Endothelial cell of umbilical vein (primary cell): Measurements from ENCODE around the gene DYRK1A. TPM values are rescaled to one million over a fixed set of nuclear protein-coding genes. Genes with fewer than 3 reads are reported as not detected.

Experiments used
- BruUV-seq: library from RNA; stranded (reverse); fragments of 400-500 nt; replicated peaks from 2 replicates; lab custom pipeline; 2021; lab: Mats Ljungman, UMichigan
- CTCF ChIA-PET: fragments of 300-600, 350-600 bp; sonication (Branson Sonifier 250); formaldehyde crosslinking; loops from one replicate; lab custom pipeline; 2021; ENCODE audit warnings: antibody characterized with exemption, inconsistent platforms; lab: Charles Lee
- POLR2A ChIA-PET: fragments of 300-600, 350-600 bp; sonication (Branson Sonifier 250); formaldehyde crosslinking; loops from one replicate; lab custom pipeline; 2021; ENCODE audit warnings: antibody characterized with exemption, inconsistent platforms; lab: Charles Lee
- DNase-seq: peaks from one replicate; pipeline ENCODE4 v3.0.0-alpha.2; 2011; ENCODE audit warnings: low read depth, low spot score
- FAIRE-seq: peaks from 2 replicates; lab custom pipeline; 2011; peaks lifted over from hg19 to GRCh38; lab: Jason Lieb, UNC
- H2AFZ ChIP-seq: 2 replicates; pipeline ENCODE4 v1.6.0; 2012; ENCODE audit warnings: low read depth, low read length, control low read depth, inconsistent platforms
- H3K27ac ChIP-seq: 2 replicates; pipeline ENCODE4 v1.5.1; 2011; ENCODE audit warnings: low read depth, mild to moderate bottlenecking, control low read depth, low read length, moderate library complexity; ENCODE audit not compliant: insufficient read depth
- H3K27me3 ChIP-seq, 2 experiments: 2 replicates each; pipeline versions ENCODE4 v1.6.0 to v1.6.1; 2011; ENCODE audit warnings: low read length in 2 of 2, mixed read lengths in 1 of 2; ENCODE audit not compliant: control insufficient read depth in 2 of 2, insufficient read depth in 2 of 2
- H3K36me3 ChIP-seq, 2 experiments: 2 replicates in 1 of 2; 3 replicates in 1 of 2; pipeline ENCODE4 v1.5.1; 2011; ENCODE audit warnings: low read length in 2 of 2, mild to moderate bottlenecking in 1 of 2, moderate library complexity in 1 of 2; ENCODE audit not compliant: control insufficient read depth in 2 of 2, insufficient read depth in 2 of 2; ENCODE audit errors: extremely low read depth in 1 of 2
- H3K4me1 ChIP-seq: 3 replicates; pipeline ENCODE4 v1.5.1; 2011; ENCODE audit warnings: mild to moderate bottlenecking, low read length; ENCODE audit not compliant: control insufficient read depth, insufficient read depth; ENCODE audit errors: extremely low read depth
- H3K4me2 ChIP-seq: 2 replicates; pipeline ENCODE4 v1.6.1; 2011; ENCODE audit warnings: low read length, control low read depth, mixed read lengths; ENCODE audit not compliant: insufficient read depth
- H3K4me3 ChIP-seq, 3 experiments: fragments of 200-600 bp in 1 of 3; sonication (generic), shearing (Covaris generic) in 1 of 3; replicated peaks in 1 of 3; 2 replicates each; pipeline ENCODE4 v1.5.1; 2011 to 2016; ENCODE audit warnings: control low read depth in 3 of 3, low read length in 3 of 3, mild to moderate bottlenecking in 2 of 3, inconsistent platforms in 1 of 3, low read depth in 1 of 3, moderate library complexity in 1 of 3; ENCODE audit not compliant: insufficient read depth in 1 of 3
- H3K79me2 ChIP-seq: 2 replicates; pipeline ENCODE4 v1.6.0; 2012; ENCODE audit warnings: low read length, inconsistent platforms; ENCODE audit not compliant: control insufficient read depth, insufficient read depth
- H3K9ac ChIP-seq: replicated peaks from 2 replicates; pipeline ENCODE3; 2011; ENCODE audit warnings: low read length, control low read depth; ENCODE audit not compliant: insufficient read depth; ENCODE audit errors: extremely low read depth
- H3K9me1 ChIP-seq: replicated peaks from 3 replicates; pipeline ENCODE4 v1.6.0; 2011; ENCODE audit warnings: mild to moderate bottlenecking, low read length; ENCODE audit not compliant: control insufficient read depth, insufficient read depth; ENCODE audit errors: extremely low read depth
- H3K9me3 ChIP-seq: replicated peaks from 2 replicates; pipeline ENCODE4 v1.5.1; 2012; ENCODE audit warnings: low read length, inconsistent platforms; ENCODE audit not compliant: control insufficient read depth, insufficient read depth
- H4K20me1 ChIP-seq: replicated peaks from 2 replicates; pipeline ENCODE3; 2011; ENCODE audit warnings: mild to moderate bottlenecking, low read length; ENCODE audit not compliant: control insufficient read depth, insufficient read depth; ENCODE audit errors: extremely low read depth
- EZH2 ChIP-seq: IDR thresholded peaks from 2 replicates; pipeline ENCODE4 v1.6.1; 2012; ENCODE audit warnings: borderline replicate concordance, low read depth, mild to moderate bottlenecking, moderate library complexity, low read length, inconsistent platforms; ENCODE audit not compliant: severe bottlenecking
- FOS ChIP-seq: IDR thresholded peaks from 2 replicates; pipeline ENCODE4 v1.6.1; 2011; ENCODE audit warnings: mild to moderate bottlenecking, low read length, moderate library complexity, borderline replicate concordance; ENCODE audit not compliant: insufficient read depth
- GATA2 ChIP-seq: IDR thresholded peaks from 2 replicates; pipeline ENCODE4 v1.7.0; 2011; ENCODE audit warnings: low read depth, mild to moderate bottlenecking, moderate library complexity, mixed read lengths, low read length; ENCODE audit not compliant: insufficient read length, insufficient read depth
- JUN ChIP-seq: IDR thresholded peaks from 2 replicates; pipeline ENCODE4 v1.6.1; 2011; ENCODE audit warnings: borderline replicate concordance, low read depth; ENCODE audit not compliant: insufficient read length, insufficient read depth
- MYC ChIP-seq: IDR thresholded peaks from one replicate; pipeline ENCODE4 v1.6.1; 2011; ENCODE audit warnings: mild to moderate bottlenecking, low read depth, low read length
- POLR2A ChIP-seq: IDR thresholded peaks from 2 replicates; pipeline ENCODE4 v1.6.1; 2012; ENCODE audit warnings: low read depth, mild to moderate bottlenecking, control low read depth, low read length
- POLR2AphosphoS5 ChIP-seq: IDR thresholded peaks from 2 replicates; pipeline ENCODE4 v1.6.1; 2012; ENCODE audit warnings: low read depth, mild to moderate bottlenecking, control low read depth, low read length, moderate library complexity; ENCODE audit not compliant: insufficient read depth
- dilution Hi-C: fragments of 300-500 bp; cut with MboI; formaldehyde crosslinking; loops from one replicate; pipeline ENCODE4 v1.15.0; 2019; ENCODE audit warnings: low sequenced_read_pairs; ENCODE audit not compliant: extremely low pct_ligation_motif_present
- intact Hi-C: fragments of 100-400 bp; cut with micrococcal nuclease; formaldehyde crosslinking; loops from one replicate; pipeline ENCODE4 v1.10.0; 2022
- polyA plus RNA-seq, 4 experiments: library from polyadenylated mRNA; depleted of rRNA in 3 of 4; stranded (reverse) in 3 of 4; unstranded in 1 of 4; fragments of >200 nt; gene quantifications; 2 replicates each; pipeline versions ENCODE4 v1.2.1 to v1.2.3, GENCODE V29; 2011 to 2012; ENCODE audit warnings: missing spikeins in 1 of 4
- total RNA-seq: library from RNA; stranded (reverse); gene quantifications from 2 replicates; pipeline ENCODE4 v1.2.3, GENCODE V29; 2021
- TF ChIP-seq, protein P1 (sequence below), 2 donors: IDR thresholded peaks; 1 replicate in 1 of 2; 2 replicates in 1 of 2; pipeline ENCODE4 v1.5.1; 2011; ENCODE audit warnings: low read length in 2 of 2, mild to moderate bottlenecking in 2 of 2, moderate library complexity in 2 of 2, control low read depth in 1 of 2, inconsistent platforms in 1 of 2, low read depth in 1 of 2; ENCODE audit not compliant: insufficient read depth in 1 of 2; ENCODE audit errors: extremely low read depth in 1 of 2
- TF ChIP-seq, protein P2 (sequence below): IDR thresholded peaks from 2 replicates; pipeline ENCODE4 v1.6.1; 2011; ENCODE audit not compliant: insufficient read depth, insufficient read length

The DYRK1A gene
- total and polyA plus RNA-seq, 2 donors (not counting 3 experiments of a cell fraction or from before 2014, with no cell fraction given): 51.8 to 53.7 TPM

DNA sequence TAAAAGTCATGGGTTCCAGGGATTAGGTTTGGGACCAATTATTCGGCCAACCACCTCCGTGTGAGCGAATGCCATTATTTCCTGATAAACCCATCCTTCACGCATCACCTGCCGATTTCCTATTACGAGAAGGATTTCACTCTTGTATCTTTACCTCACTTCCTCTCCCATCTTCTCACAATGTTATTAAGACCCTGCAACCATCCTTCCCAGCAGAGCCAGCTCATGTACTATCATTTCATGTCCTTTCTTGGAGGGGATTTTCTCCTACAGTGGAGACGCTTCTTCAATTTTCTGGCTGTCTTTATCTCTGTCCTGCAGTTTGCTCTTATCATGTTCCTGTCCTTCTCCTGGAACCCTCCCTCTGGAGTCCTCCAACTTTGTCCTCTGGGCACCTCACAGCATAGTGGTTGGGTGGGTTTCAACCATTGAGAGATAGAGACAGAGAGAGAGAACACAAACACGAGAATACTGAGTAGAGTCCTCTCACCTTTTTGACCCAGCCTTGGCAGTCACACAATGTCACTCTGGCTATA is 192.2 kb downstream of the DYRK1A start:
- H3K9me3 ChIP-seq: no peaks in the 10 kb centered on the region
- H3K9ac ChIP-seq: no peak overlapping the region
- BruUV-seq: no TSS peak
- TF ChIP-seq JUN: no peak
- TF ChIP-seq, protein P1, sequence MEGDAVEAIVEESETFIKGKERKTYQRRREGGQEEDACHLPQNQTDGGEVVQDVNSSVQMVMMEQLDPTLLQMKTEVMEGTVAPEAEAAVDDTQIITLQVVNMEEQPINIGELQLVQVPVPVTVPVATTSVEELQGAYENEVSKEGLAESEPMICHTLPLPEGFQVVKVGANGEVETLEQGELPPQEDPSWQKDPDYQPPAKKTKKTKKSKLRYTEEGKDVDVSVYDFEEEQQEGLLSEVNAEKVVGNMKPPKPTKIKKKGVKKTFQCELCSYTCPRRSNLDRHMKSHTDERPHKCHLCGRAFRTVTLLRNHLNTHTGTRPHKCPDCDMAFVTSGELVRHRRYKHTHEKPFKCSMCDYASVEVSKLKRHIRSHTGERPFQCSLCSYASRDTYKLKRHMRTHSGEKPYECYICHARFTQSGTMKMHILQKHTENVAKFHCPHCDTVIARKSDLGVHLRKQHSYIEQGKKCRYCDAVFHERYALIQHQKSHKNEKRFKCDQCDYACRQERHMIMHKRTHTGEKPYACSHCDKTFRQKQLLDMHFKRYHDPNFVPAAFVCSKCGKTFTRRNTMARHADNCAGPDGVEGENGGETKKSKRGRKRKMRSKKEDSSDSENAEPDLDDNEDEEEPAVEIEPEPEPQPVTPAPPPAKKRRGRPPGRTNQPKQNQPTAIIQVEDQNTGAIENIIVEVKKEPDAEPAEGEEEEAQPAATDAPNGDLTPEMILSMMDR (IDR thresholded peaks at IDR 0.05; ENCODE audit: extremely low read depth in 1 of 2, insufficient read depth in 1 of 2, low read depth in 1 of 2, low read length in 2 of 2): no peak
- no peak for TF ChIP-seq GATA2
- TF ChIP-seq, protein P2, sequence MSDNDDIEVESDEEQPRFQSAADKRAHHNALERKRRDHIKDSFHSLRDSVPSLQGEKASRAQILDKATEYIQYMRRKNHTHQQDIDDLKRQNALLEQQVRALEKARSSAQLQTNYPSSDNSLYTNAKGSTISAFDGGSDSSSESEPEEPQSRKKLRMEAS: no peak
- TF ChIP-seq POLR2A: no peak
- no peak for TF ChIP-seq EZH2
- TF ChIP-seq POLR2AphosphoS5: no peak
- no peak for TF ChIP-seq FOS
- TF ChIP-seq MYC: no peak
- peaks cover 3% of the 10 kb centered on the region for H3K4me1 ChIP-seq
- no peak overlapping the region for H3K27ac ChIP-seq
- no peaks in the 10 kb centered on the region for H3K9me1 ChIP-seq
- H3K36me3 ChIP-seq: no peaks in the 10 kb centered on the region
- dilution Hi-C loops (no loop called here), intact Hi-C loops (no loop called here)
- H3K79me2 ChIP-seq: no peaks in the 10 kb centered on the region
- H2AFZ ChIP-seq: no peak overlapping the region
- ChIA-PET CTCF (no interaction called here), POLR2A (no interaction called here)
- no peak for FAIRE-seq
- H4K20me1 ChIP-seq: no peaks in the 10 kb centered on the region
- no peak overlapping the region for H3K4me3 ChIP-seq
- DNase-seq: no peak
- peaks cover 2 to 9% of the 10 kb centered on the region in 2 experiments for H3K27me3 ChIP-seq
- no peak overlapping the region for H3K4me2 ChIP-seq
